Measurements from ENCODE around the gene FDPS.
"Not testable (repeated sequence)": the region's sequence is repeated elsewhere in the genome, so short reads cannot be mapped to it uniquely, and the experiment has no call there.

The FDPS gene

GRCh38 chr1:155320252-155320651 is 11.6 kb downstream of the FDPS start:
- no peak for DNase-seq (ENCODE audit: low read depth in 2 of 2)

GRCh38 chr1:155320661-155321617 is 12.3 kb downstream of the FDPS start, which contains the start of gene RUSC1:
RUSC1 (plus strand) TSS chr1:155320894; CDS start chr1:155321774, 880 bp downstream.
- peak; percentile 59 to 68 for DNase-seq (ENCODE audit: low read depth in 2 of 2)

- no peak for DNase-seq (ENCODE audit: low read depth in 2 of 2)
Observed at GRCh38 chr1:155321639-155322503, 13.2 kb downstream of the FDPS start.

GRCh38 chr1:155322571-155322952 is 13.9 kb downstream of the FDPS start:
- no peak for DNase-seq (ENCODE audit: low read depth in 2 of 2)

- peak; percentile 75 to 80 for DNase-seq (ENCODE audit: low read depth in 2 of 2)
Observed at GRCh38 chr1:155322953-155323728, 14.5 kb downstream of the FDPS start.

GRCh38 chr1:155323729-155324036 is 15.0 kb downstream of the FDPS start:
- peak; percentile 78 to 80 for DNase-seq (ENCODE audit: low read depth in 2 of 2)

- peak; percentile 90 to 92 for DNase-seq (ENCODE audit: low read depth in 2 of 2)
Observed at GRCh38 chr1:155324037-155324716, 15.5 kb downstream of the FDPS start.

GRCh38 chr1:155324717-155325602 is 16.3 kb downstream of the FDPS start:
- DNase-seq (ENCODE audit: low read depth in 2 of 2), result no peak

GRCh38 chr1:155325603-155325893 is 16.9 kb downstream of the FDPS start:
- DNase-seq (ENCODE audit: low read depth in 2 of 2), result no peak

GRCh38 chr1:155326020-155326526 is 17.4 kb downstream of the FDPS start:
- DNase-seq (ENCODE audit: low read depth in 2 of 2), result no peak

- DNase-seq (ENCODE audit: low read depth in 2 of 2), result no peak
Observed at GRCh38 chr1:155326631-155327037, 18.0 kb downstream of the FDPS start.

- DNase-seq (ENCODE audit: low read depth in 2 of 2), result no peak
Observed at GRCh38 chr1:155327981-155328380, 19.3 kb downstream of the FDPS start.

- DNase-seq (ENCODE audit: low read depth in 2 of 2), result not testable (repeated sequence)
Observed at GRCh38 chr1:155328856-155329255, 20.2 kb downstream of the FDPS start.

GRCh38 chr1:155329980-155330598 is 21.4 kb downstream of the FDPS start:
- DNase-seq (ENCODE audit: low read depth in 2 of 2), result no peak

- DNase-seq (ENCODE audit: low read depth in 2 of 2), result no peak
Observed at GRCh38 chr1:155334962-155335361, 26.3 kb downstream of the FDPS start.

GRCh38 chr1:155339515-155340097 is 30.9 kb downstream of the FDPS start:
- DNase-seq (ENCODE audit: low read depth in 2 of 2), result no peak

GRCh38 chr1:155342842-155343241 is 34.2 kb downstream of the FDPS start:
- DNase-seq (ENCODE audit: low read depth in 2 of 2), result no peak

- DNase-seq (ENCODE audit: low read depth in 2 of 2), result no peak
Observed at GRCh38 chr1:155352631-155353030, 44.0 kb downstream of the FDPS start.

GRCh38 chr1:155360051-155360450 is 51.4 kb downstream of the FDPS start:
- DNase-seq (ENCODE audit: low read depth in 2 of 2), result no peak

Measured in stimulated activated CD8-positive, alpha-beta memory T cell treated with anti-CD3 and anti-CD28 coated beads, Interleukin-15, amount 100 ng/mL, for 48 hours (primary cell).